Measurements from ENCODE around the gene HERC6. TPM values are rescaled to one million over a fixed set of nuclear protein-coding genes. Genes with fewer than 3 reads are reported as not detected.

Gene HERC6
- total and polyA plus RNA-seq, 9 of the 15 experiments (the other 6 are each of a cell fraction or from before 2014, with no cell fraction given), result 0.01 to 0.68 (median 0.15) TPM

- ATAC-seq, result no peak
- TF ChIP-seq MAFK (IDR thresholded peaks at IDR 0.05; ENCODE audit: low read length) (no peak), KLF1 (tag; IDR thresholded peaks at IDR 0.05) (no peak), C11orf30 (IDR thresholded peaks at IDR 0.05; ENCODE audit: low read depth) (no peak), ERF (CRISPR knock-in tag; IDR thresholded peaks at IDR 0.05) (no peak), MXD1 (CRISPR knock-in tag; IDR thresholded peaks at IDR 0.05; ENCODE audit: borderline replicate concordance, poor library complexity, severe bottlenecking) (no peak), ZZZ3 (IDR thresholded peaks at IDR 0.05) (no peak), ESRRB (CRISPR knock-in tag; IDR thresholded peaks at IDR 0.05; ENCODE audit: borderline replicate concordance) (no peak), REST (IDR thresholded peaks at IDR 0.05; ENCODE audit: borderline replicate concordance) (no peak), REST (CRISPR knock-in tag; IDR thresholded peaks at IDR 0.05; ENCODE audit: low read depth) (no peak), ZNF146 (CRISPR knock-in tag; IDR thresholded peaks at IDR 0.05; ENCODE audit: unreplicated experiment) (no peak), FOXJ3 (CRISPR knock-in tag; IDR thresholded peaks at IDR 0.05) (no peak), SNAPC5 (CRISPR knock-in tag; IDR thresholded peaks at IDR 0.05) (no peak), ZNF445 (CRISPR knock-in tag; IDR thresholded peaks at IDR 0.05; ENCODE audit: low read depth) (no peak), FOXP4 (CRISPR knock-in tag; IDR thresholded peaks at IDR 0.05; ENCODE audit: borderline replicate concordance) (no peak)
These were observed 27.9 kb upstream of the HERC6 start for GRCh38 chr4:88350786-88351185.

More at GRCh38 chr4:88350786-88351185, 27.9 kb upstream of the HERC6 start:
- intact Hi-C loops (cut with micrococcal nuclease), result no loop called here
- H3K9ac ChIP-seq (ENCODE audit: insufficient read depth in 1 of 2, low read depth in 2 of 2, low read length in 2 of 2), result no peak overlapping the region
- ChIA-PET CTCF (ENCODE audit: low intra/inter-chr PET ratio) (no interaction called here), POLR2A (interaction anchor here (0.9 kb wide), 1 partner anchor 10 kb away, joined by 5 read pairs; no protein-coding TSS in a partner anchor)
- H3K9me1 ChIP-seq (ENCODE audit: control insufficient read depth, insufficient read depth, low read length), result no peaks in the 10 kb centered on the region
- H2AFZ ChIP-seq (ENCODE audit: low read depth, low read length), result no peak overlapping the region
- no peak overlapping the region for H3K4me3 ChIP-seq
- H4K20me1 ChIP-seq (replicated peaks; ENCODE audit: control insufficient read depth, insufficient read depth, low read length), result no peaks in the 10 kb centered on the region
- WGBS (ENCODE audit: insufficient coverage, low coverage, missing lambda C conversion rate), result 0% methylated on average over 4 of the region's 4 CpGs
- no peaks in the 10 kb centered on the region for H3K27me3 ChIP-seq (ENCODE audit: control insufficient read depth in 2 of 2, insufficient read depth in 2 of 2, low read length in 2 of 2)
- BruUV-seq (replicated peaks), result no TSS peak
- no peaks in the 10 kb centered on the region for H3K36me3 ChIP-seq (ENCODE audit: control insufficient read depth, insufficient read depth, low read length)
- H3K9me3 ChIP-seq (replicated peaks; ENCODE audit: control insufficient read depth, insufficient read depth, low read depth, low read length), result no peaks in the 10 kb centered on the region
- DNase-seq (ENCODE audit: extremely low read depth in 1 of 4, low spot score in 3 of 4), result no peak
- no peak overlapping the region for H3K27ac ChIP-seq (ENCODE audit: extremely low read depth, low read depth, low read length)
- no peak overlapping the region for H3K4me2 ChIP-seq (ENCODE audit: insufficient read depth, low read length)
- in situ Hi-C loops (cut with MboI), result no loop called here
- H3K4me1 ChIP-seq (replicated peaks in 1 of 2; ENCODE audit: control insufficient read depth in 2 of 2, insufficient read depth in 2 of 2, low read length in 2 of 2), result no peaks in the 10 kb centered on the region
- FAIRE-seq, result no peak
- no peaks in the 10 kb centered on the region for H3K79me2 ChIP-seq (ENCODE audit: control insufficient read depth, insufficient read depth, low read length)
